ENCODE data around the gene CYB5A. TPM values are rescaled to one million over a fixed set of nuclear protein-coding genes. Genes with fewer than 3 reads are reported as not detected.

Gene CYB5A
- total RNA-seq, 4 donors from 2014 or later = 171 to 732 (median 331) TPM

- Histone ChIP-seq H3K27me3 (no peaks in the 10 kb centered on the region), H3K9me3 (no peaks in the 10 kb centered on the region), H3K4me3 (no peak overlapping the region), H3K27ac (peak overlapping the region in 2 of 4 donors; percentile 14 to 58), H3K36me3 (no peaks in the 10 kb centered on the region), H3K4me1 (peaks cover 0 to 41% (median 7%) of the 10 kb centered on the region in 4 donors)
- TF ChIP-seq, protein P1, sequence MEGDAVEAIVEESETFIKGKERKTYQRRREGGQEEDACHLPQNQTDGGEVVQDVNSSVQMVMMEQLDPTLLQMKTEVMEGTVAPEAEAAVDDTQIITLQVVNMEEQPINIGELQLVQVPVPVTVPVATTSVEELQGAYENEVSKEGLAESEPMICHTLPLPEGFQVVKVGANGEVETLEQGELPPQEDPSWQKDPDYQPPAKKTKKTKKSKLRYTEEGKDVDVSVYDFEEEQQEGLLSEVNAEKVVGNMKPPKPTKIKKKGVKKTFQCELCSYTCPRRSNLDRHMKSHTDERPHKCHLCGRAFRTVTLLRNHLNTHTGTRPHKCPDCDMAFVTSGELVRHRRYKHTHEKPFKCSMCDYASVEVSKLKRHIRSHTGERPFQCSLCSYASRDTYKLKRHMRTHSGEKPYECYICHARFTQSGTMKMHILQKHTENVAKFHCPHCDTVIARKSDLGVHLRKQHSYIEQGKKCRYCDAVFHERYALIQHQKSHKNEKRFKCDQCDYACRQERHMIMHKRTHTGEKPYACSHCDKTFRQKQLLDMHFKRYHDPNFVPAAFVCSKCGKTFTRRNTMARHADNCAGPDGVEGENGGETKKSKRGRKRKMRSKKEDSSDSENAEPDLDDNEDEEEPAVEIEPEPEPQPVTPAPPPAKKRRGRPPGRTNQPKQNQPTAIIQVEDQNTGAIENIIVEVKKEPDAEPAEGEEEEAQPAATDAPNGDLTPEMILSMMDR (IDR thresholded peaks at IDR 0.05) = no peak
- TF ChIP-seq POLR2A (IDR thresholded peaks at IDR 0.05) = no peak
- DNase-seq = no peak
Measured at GRCh38 chr18:74281011-74281979, 10.5 kb downstream of the CYB5A start.

DNA sequence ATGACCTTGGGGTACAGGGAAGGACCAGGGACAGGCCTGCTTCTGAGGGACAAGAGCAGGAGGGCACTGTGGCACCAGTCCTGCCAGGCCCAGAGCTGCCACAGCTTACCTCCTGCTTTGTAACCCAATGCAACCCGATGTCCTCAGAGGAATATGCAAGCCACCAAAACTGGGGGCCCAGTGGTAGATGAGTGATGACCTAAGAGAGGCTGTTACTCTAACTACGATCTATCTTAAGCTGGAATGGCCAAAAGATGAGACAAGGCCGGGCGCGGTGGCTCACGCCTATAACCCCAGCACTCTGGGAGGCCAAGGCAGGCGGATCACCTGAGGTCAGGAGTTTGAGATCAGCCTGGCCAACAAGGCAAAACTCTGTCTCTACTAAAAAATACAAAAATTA, 12.8 kb downstream of the CYB5A start:
- H3K4me1 ChIP-seq = peaks cover 0 to 33% (median 7%) of the 10 kb centered on the region in 4 donors
- no peak for DNase-seq
- no peaks in the 10 kb centered on the region for H3K36me3 ChIP-seq
- H3K4me3 ChIP-seq = no peak overlapping the region
- TF ChIP-seq, protein P1 (IDR thresholded peaks at IDR 0.05) = no peak
- no peak for TF ChIP-seq POLR2A (IDR thresholded peaks at IDR 0.05)
- H3K27me3 ChIP-seq = no peaks in the 10 kb centered on the region
- H3K9me3 ChIP-seq = no peaks in the 10 kb centered on the region
- H3K27ac ChIP-seq = no peak overlapping the region

GRCh38 chr18:74278058-74278457, 13.7 kb downstream of the CYB5A start:
- Histone ChIP-seq H3K4me3 (no peak overlapping the region), H3K9me3 (no peaks in the 10 kb centered on the region), H3K36me3 (no peaks in the 10 kb centered on the region), H3K27ac (no peak overlapping the region), H3K27me3 (no peaks in the 10 kb centered on the region), H3K4me1 (peaks cover 0 to 24% (median 7%) of the 10 kb centered on the region in 4 donors)
- DNase-seq = no peak
- TF ChIP-seq, protein P1 (IDR thresholded peaks at IDR 0.05) = no peak
- no peak for TF ChIP-seq POLR2A (IDR thresholded peaks at IDR 0.05)

DNA sequence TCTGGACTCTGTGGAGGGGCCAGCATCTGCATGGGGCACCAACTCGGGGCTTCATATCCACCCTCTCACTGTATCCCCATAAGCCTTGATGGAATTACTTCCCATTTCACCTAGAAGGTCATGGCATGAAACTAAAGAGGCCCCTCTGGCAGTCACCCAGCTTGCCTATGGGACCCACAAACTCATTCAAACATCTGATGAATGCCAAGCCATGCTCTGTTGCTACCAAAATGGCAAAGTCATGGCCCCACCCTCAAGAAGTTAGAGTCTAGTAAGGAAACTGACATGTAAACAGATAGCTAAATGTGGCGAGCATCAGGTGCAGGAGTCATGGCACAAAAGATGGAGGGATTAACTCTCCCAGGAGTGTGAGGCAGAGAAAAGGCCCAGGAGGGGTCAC, 14.5 kb downstream of the CYB5A start:
- Histone ChIP-seq H3K9me3 (no peaks in the 10 kb centered on the region), H3K4me3 (no peak overlapping the region), H3K27me3 (no peaks in the 10 kb centered on the region), H3K4me1 (peaks cover 0 to 16% (median 3%) of the 10 kb centered on the region in 4 donors), H3K36me3 (no peaks in the 10 kb centered on the region), H3K27ac (no peak overlapping the region)
- no peak for TF ChIP-seq POLR2A (IDR thresholded peaks at IDR 0.05)
- TF ChIP-seq, protein P1 (IDR thresholded peaks at IDR 0.05) = no peak
- no peak for DNase-seq

DNA sequence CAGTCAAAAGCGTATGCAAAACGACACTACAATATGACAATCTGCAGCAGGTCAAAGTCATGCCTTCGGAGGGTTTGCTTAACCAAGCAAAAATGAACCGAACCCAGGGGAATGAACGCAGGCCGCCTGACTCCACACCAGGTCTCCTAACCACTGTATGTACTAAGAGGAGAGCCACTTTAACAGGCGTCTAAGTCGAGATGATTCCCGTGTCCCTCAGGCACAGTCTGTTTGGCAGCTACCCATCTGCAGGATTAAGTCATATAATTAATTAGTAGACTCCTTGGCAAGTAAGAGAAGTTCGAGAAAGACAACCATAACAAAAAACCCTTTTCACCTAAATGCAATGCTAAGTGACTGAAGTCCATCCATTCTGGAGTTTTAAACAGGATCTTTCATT, 15.2 kb downstream of the CYB5A start:
- Histone ChIP-seq H3K27ac (no peak overlapping the region), H3K4me1 (peaks cover 0 to 9% (median 0%) of the 10 kb centered on the region in 4 donors), H3K4me3 (no peak overlapping the region), H3K36me3 (no peaks in the 10 kb centered on the region), H3K27me3 (no peaks in the 10 kb centered on the region), H3K9me3 (no peaks in the 10 kb centered on the region)
- TF ChIP-seq POLR2A (IDR thresholded peaks at IDR 0.05) = no peak
- TF ChIP-seq, protein P1 (IDR thresholded peaks at IDR 0.05) = no peak
- no peak for DNase-seq
